ENCODE results near the gene B4GALT7. TPM values are rescaled to one million over a fixed set of nuclear protein-coding genes. Genes with fewer than 3 reads are reported as not detected.
"Not testable (repeated sequence)": the region's sequence is repeated elsewhere in the genome, so short reads cannot be mapped to it uniquely, and the experiment has no call there.

Gene B4GALT7
- total and polyA plus RNA-seq, 7 donors, result 4.9 to 25.8 (median 14.3) TPM

GRCh38 chr5:177620560-177620959 lies 20.6 kb downstream of the B4GALT7 start:
- Histone ChIP-seq H3K27ac (no peak overlapping the region), H3K9me3 (no peaks in the 10 kb centered on the region), H3K27me3 (no peaks in the 10 kb centered on the region), H3K4me3 (no peak overlapping the region), H3K36me3 (peaks cover 9 to 65% (median 19%) of the 10 kb centered on the region in 4 donors), H3K4me1 (no peaks in the 10 kb centered on the region)
- DNase-seq, result no peak
- WGBS, 2 donors, result 92 to 95% methylated on average over 2 of the region's 2 CpGs
- TF ChIP-seq CTCF (IDR thresholded peaks at IDR 0.05) (no peak), POLR2A (IDR thresholded peaks at IDR 0.05) (no peak), EP300 (IDR thresholded peaks at IDR 0.05) (no peak), POLR2AphosphoS5 (IDR thresholded peaks at IDR 0.05) (no peak)
- intact Hi-C loops (cut with DNase I), result no loop called here

GRCh38 chr5:177624172-177624571 lies 24.2 kb downstream of the B4GALT7 start:
- H3K36me3 ChIP-seq, result peaks cover under 1 to 38% (median 8%) of the 10 kb centered on the region in 4 donors
- H3K27ac ChIP-seq; DNase-seq; H3K4me3 ChIP-seq; intact Hi-C loops (cut with DNase I); H3K4me1 ChIP-seq; H3K27me3 ChIP-seq; H3K9me3 ChIP-seq: not testable (repeated sequence)
- 96 to 97% methylated on average over 10 of the region's 10 CpGs for WGBS, 2 donors

GRCh38 chr5:177630186-177630585 lies 30.3 kb downstream of the B4GALT7 start:
- H3K9me3 ChIP-seq; H3K27me3 ChIP-seq; H3K4me1 ChIP-seq; H3K27ac ChIP-seq; H3K36me3 ChIP-seq; DNase-seq; intact Hi-C loops (cut with DNase I); H3K4me3 ChIP-seq: not testable (repeated sequence)

GRCh38 chr5:177634912-177635311 lies 35.0 kb downstream of the B4GALT7 start:
- H3K4me3 ChIP-seq; H3K9me3 ChIP-seq; DNase-seq; intact Hi-C loops (cut with DNase I); H3K27ac ChIP-seq; H3K36me3 ChIP-seq; H3K4me1 ChIP-seq; H3K27me3 ChIP-seq: not testable (repeated sequence)
- 96 to 97% methylated on average over 3 of the region's 3 CpGs for WGBS, 2 donors

GRCh38 chr5:177645462-177645861 lies 45.5 kb downstream of the B4GALT7 start:
- no CpG with 5 or more reads among the region's 1 CpG for WGBS, 2 donors
- intact Hi-C loops (cut with DNase I); H3K27me3 ChIP-seq: not testable (repeated sequence)

GRCh38 chr5:177651235-177651634 lies 51.3 kb downstream of the B4GALT7 start:
- DNase-seq; H3K27me3 ChIP-seq; H3K27ac ChIP-seq; H3K9me3 ChIP-seq; H3K4me3 ChIP-seq; H3K36me3 ChIP-seq; H3K4me1 ChIP-seq; intact Hi-C loops (cut with DNase I): not testable (repeated sequence)
- 90 to 93% methylated on average over 2 of the region's 2 CpGs for WGBS, 2 donors

More at GRCh38 chr5:177645462-177645861, 45.5 kb downstream of the B4GALT7 start:
- H3K36me3 ChIP-seq, H3K4me3 ChIP-seq, DNase-seq, H3K4me1 ChIP-seq, H3K27ac ChIP-seq, H3K9me3 ChIP-seq: not testable (repeated sequence)

GRCh38 chr5:177657846-177658245 lies 57.9 kb downstream of the B4GALT7 start:
- H3K9me3 ChIP-seq; intact Hi-C loops (cut with DNase I); DNase-seq; H3K27me3 ChIP-seq; H3K27ac ChIP-seq; H3K4me3 ChIP-seq; H3K4me1 ChIP-seq; H3K36me3 ChIP-seq: not testable (repeated sequence)
- 46 to 54% methylated on average over 2 of the region's 2 CpGs for WGBS, 2 donors

- H3K4me3 ChIP-seq; H3K4me1 ChIP-seq; H3K36me3 ChIP-seq; DNase-seq; H3K9me3 ChIP-seq; H3K27me3 ChIP-seq; intact Hi-C loops (cut with DNase I); H3K27ac ChIP-seq: not testable (repeated sequence)
- whole genome bisulfite sequencing, 2 donors, result 94 to 97% methylated on average over 3 of the region's 3 CpGs
These were observed 58.6 kb downstream of the B4GALT7 start for GRCh38 chr5:177658542-177658941.

Other genes with a start within 250 kb of the B4GALT7 start
- 100 to 1,000 TPM in 2 of 4 donors, 10 to 100 TPM in 2; 87.5 to 169 (median 98.2) TPM for gene LMAN2, start 248.5 kb upstream of the B4GALT7 start, total RNA-seq
- gene LMAN2, start 248.5 kb upstream of the B4GALT7 start, polyA plus RNA-seq, result 100 to 1,000 TPM in 2 of 3 donors, 10 to 100 TPM in 1; 62.5 to 244 (median 115) TPM
- 10 to 100 TPM in 3 of 4 donors, 1 to 10 TPM in 1; 9.6 to 26.6 (median 16.7) TPM for gene RGS14, start 242.2 kb upstream of the B4GALT7 start, total RNA-seq
- gene RGS14, start 242.2 kb upstream of the B4GALT7 start, polyA plus RNA-seq, result 10 to 100 TPM; 12.7 to 21.0 (median 16.2) TPM
- not detected for gene SLC34A1, start 215.7 kb upstream of the B4GALT7 start, total RNA-seq
- gene SLC34A1, start 215.7 kb upstream of the B4GALT7 start, polyA plus RNA-seq, result under 1 TPM in 1 of 3 donors, not detected in 2; 0.04 TPM
- gene PFN3, start 199.5 kb upstream of the B4GALT7 start, total RNA-seq, result not detected
- not detected for gene PFN3, start 199.5 kb upstream of the B4GALT7 start, polyA plus RNA-seq
- gene F12, start 190.6 kb upstream of the B4GALT7 start, total RNA-seq, result under 1 TPM in 3 of 4 donors, not detected in 1; 0.36 to 0.83 (median 0.81) TPM
- gene F12, start 190.6 kb upstream of the B4GALT7 start, polyA plus RNA-seq, result 10 to 100 TPM in 1 of 3 donors, 1 to 10 TPM in 2; 3.6 to 14.0 (median 8.1) TPM
- gene GRK6, start 173.5 kb upstream of the B4GALT7 start, total RNA-seq, result 10 to 100 TPM; 16.5 to 29.2 (median 21.3) TPM
- 10 to 100 TPM; 18.7 to 47.9 (median 22.8) TPM for gene GRK6, start 173.5 kb upstream of the B4GALT7 start, polyA plus RNA-seq
- gene PRR7, start 153.3 kb upstream of the B4GALT7 start, total RNA-seq, result 1 to 10 TPM in 3 of 4 donors, under 1 TPM in 1; 0.82 to 2.5 (median 1.7) TPM
- gene PRR7, start 153.3 kb upstream of the B4GALT7 start, polyA plus RNA-seq, result 1 to 10 TPM in 1 of 3 donors, not detected in 2; 3.7 TPM
- 10 to 100 TPM; 54.8 to 100.0 (median 82.3) TPM for gene DBN1, start 126.5 kb upstream of the B4GALT7 start, total RNA-seq
- 10 to 100 TPM in 2 of 3 donors, 1 to 10 TPM in 1; 6.0 to 22.2 (median 16.9) TPM for gene DBN1, start 126.5 kb upstream of the B4GALT7 start, polyA plus RNA-seq
- gene PDLIM7, start 102.5 kb upstream of the B4GALT7 start, total RNA-seq, result 100 to 1,000 TPM; 274 to 923 (median 482) TPM
- 10 to 100 TPM in 2 of 3 donors, 1 to 10 TPM in 1; 7.2 to 58.5 (median 14.4) TPM for gene PDLIM7, start 102.5 kb upstream of the B4GALT7 start, polyA plus RNA-seq
- 1 to 10 TPM; 4.6 to 8.0 (median 6.5) TPM for gene DOK3, start 90.3 kb upstream of the B4GALT7 start, total RNA-seq
- gene DOK3, start 90.3 kb upstream of the B4GALT7 start, polyA plus RNA-seq, result 10 to 100 TPM in 1 of 3 donors, 1 to 10 TPM in 2; 3.0 to 20.2 (median 7.2) TPM
- 10 to 100 TPM; 47.8 to 55.1 (median 51.6) TPM for gene DDX41, start 83.2 kb upstream of the B4GALT7 start, total RNA-seq
- gene DDX41, start 83.2 kb upstream of the B4GALT7 start, polyA plus RNA-seq, result 10 to 100 TPM; 69.7 to 78.4 (median 72.6) TPM
- 10 to 100 TPM; 39.6 to 82.8 (median 43.9) TPM for gene FAM193B, start 45.6 kb upstream of the B4GALT7 start, total RNA-seq
- gene FAM193B, start 45.6 kb upstream of the B4GALT7 start, polyA plus RNA-seq, result 10 to 100 TPM in 2 of 3 donors, 1 to 10 TPM in 1; 9.0 to 87.4 (median 10.2) TPM
- gene TMED9, start 7.9 kb upstream of the B4GALT7 start, total RNA-seq, result 10 to 100 TPM; 48.9 to 64.5 (median 55.6) TPM
- 100 to 1,000 TPM in 1 of 3 donors, 10 to 100 TPM in 2; 37.2 to 221 (median 73.8) TPM for gene TMED9, start 7.9 kb upstream of the B4GALT7 start, polyA plus RNA-seq
- gene FAM153A, start 182.8 kb downstream of the B4GALT7 start, total RNA-seq, result 1 to 10 TPM in 3 of 4 donors, under 1 TPM in 1; 0.27 to 5.3 (median 1.8) TPM
- gene FAM153A, start 182.8 kb downstream of the B4GALT7 start, polyA plus RNA-seq, result 1 to 10 TPM in 1 of 3 donors, not detected in 2; 5.6 TPM